Activated CD4-positive, alpha-beta T cell treated with anti-CD3 and anti-CD28 coated beads, Interleukin-2, Interleukin-6, amounts not matched to agents 100 ng/mL and 50 ng/mL, durations not matched to agents 16 hours and 8 hours (primary cell): Measurements from ENCODE around the gene SLC22A2.
"Not testable (repeated sequence)": the region's sequence is repeated elsewhere in the genome, so short reads cannot be mapped to it uniquely, and the experiment has no call there.

ENCODE experiments used
- DNase-seq: peaks from one replicate; pipeline ENCODE4 v3.0.0-alpha.2; 2020

SLC22A2 gene

DNA sequence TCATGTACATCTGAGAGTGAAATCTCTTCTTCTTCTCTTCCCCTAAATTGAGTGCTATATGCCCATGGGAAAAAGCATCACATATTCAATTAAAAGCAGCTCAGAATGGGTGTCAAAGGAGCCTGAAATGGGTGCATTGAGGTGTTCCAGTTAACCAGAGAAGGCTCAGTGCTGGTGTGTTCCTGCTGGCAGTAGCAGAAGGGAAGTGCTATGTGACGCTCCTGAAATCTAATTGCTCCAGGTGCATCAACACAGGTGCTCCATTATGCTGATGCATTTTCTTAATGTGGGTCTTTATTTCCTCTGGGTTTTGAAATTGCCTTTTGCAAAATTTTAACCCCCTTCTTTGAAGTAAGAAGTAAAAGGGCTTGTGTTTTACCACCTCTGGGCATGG lies 17.9 kb downstream of the SLC22A2 start:
- no peak for DNase-seq

- DNase-seq, result no peak
Observed at GRCh38 chr6:160239929-160240690, 18.5 kb downstream of the SLC22A2 start.

DNA sequence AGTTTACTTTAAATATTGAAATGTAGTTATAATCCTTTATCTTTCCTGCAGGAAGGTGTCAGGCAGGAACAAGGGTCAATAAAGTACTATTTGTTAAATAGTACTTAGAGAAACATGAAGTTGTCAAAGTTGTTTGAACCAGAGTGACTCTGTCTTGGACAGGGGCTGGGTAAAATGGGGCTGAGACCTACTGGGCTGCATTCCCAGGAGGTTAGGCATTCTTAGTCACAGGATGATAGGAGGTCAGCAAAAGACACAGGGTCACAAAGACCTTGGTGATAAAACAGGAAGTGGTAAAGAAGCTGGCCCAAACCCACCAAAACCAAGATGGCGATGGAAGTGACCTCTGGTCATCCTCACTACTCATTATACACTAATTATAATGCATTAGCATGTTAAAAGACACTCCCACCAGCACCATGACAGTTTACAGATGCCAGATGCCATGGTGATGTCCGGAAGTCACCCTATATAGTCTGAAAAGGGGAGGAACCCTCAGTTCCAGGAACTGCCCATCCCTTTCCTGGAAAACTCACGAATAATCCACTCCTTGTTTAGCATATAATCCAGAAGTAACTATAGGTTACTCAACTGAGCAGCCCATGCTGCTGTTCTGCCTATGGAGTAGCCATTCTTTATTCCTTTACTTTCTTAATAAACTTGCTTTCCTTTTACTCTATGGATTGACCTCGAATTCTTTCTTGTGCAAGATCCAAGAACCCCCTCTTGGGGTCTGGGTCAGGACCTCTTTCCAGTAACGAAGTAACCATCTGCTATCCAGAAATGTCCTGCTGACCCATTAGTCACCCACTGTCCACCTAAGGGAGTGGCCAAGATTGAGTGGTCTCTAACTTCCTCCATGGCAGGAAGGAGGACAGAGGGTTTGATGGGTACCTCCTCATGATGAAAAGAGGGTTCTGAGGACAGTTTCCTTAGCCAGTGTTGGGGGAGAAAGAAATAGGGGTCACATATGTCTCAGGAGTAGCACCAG lies 19.6 kb downstream of the SLC22A2 start:
- DNase-seq, result no peak

- DNase-seq, result no peak
Observed at GRCh38 chr6:160238278-160238711, 20.3 kb downstream of the SLC22A2 start.

DNA sequence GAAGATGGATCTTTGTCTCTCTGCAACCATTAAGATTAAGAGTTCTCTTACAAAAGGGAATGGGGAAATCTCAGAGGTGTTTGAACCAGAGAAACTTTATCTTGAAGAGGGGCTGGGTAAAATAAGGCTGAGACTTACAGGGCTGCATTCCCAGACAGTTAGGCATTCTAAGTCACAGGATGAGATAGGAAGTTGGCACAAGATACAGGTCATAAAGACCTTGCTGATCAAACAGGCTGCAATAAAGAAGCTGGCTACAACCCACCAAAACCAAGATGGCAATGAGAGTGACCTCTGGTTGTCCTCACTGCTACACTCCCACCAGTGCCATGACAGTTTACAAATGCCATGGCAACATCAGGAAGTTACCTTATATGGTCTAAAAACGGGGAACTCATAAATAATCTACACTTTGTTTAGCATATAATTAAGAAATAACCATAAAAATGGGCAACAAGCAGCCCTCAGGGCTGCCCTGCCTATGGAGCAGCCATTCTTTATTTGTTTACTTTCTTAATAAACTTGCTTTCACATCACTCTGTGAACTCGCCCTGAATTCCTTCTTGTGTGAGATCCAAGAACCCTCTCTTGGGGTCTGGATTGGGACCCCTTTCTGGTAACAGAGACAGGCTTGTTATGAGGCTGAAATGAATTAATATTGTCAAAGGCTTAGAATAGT lies 20.9 kb downstream of the SLC22A2 start:
- DNase-seq, result not testable (repeated sequence)

DNA sequence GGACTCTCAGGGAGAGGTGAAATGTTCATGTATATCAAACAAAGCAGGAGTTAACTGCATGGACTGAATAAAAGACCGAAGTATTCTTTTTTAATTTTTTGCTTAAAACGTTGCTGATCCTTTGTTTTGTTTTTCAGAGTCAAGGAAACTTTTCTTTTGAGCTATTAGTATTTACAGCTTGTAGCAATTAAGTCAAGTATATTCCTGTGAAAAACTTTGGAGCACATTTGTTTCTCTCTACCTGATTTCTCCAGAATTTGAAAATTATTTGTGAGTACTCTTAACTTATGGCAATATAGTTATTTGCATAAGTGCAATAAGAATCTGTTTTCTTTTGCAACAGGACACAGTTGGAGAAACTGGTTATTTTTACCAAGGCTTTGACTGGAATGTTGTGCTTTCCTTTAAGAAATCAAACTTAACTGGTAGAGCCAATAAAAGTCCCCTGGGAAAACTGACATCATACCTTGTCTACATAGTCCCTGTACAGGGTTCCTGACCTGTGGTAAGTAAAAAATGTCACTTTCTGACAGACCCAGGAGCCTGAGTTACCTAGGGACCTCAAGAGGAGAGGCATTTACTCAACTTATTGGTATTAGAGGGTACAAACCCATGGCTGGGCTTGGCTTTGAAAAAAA lies 22.3 kb downstream of the SLC22A2 start:
- not testable (repeated sequence) for DNase-seq

DNA sequence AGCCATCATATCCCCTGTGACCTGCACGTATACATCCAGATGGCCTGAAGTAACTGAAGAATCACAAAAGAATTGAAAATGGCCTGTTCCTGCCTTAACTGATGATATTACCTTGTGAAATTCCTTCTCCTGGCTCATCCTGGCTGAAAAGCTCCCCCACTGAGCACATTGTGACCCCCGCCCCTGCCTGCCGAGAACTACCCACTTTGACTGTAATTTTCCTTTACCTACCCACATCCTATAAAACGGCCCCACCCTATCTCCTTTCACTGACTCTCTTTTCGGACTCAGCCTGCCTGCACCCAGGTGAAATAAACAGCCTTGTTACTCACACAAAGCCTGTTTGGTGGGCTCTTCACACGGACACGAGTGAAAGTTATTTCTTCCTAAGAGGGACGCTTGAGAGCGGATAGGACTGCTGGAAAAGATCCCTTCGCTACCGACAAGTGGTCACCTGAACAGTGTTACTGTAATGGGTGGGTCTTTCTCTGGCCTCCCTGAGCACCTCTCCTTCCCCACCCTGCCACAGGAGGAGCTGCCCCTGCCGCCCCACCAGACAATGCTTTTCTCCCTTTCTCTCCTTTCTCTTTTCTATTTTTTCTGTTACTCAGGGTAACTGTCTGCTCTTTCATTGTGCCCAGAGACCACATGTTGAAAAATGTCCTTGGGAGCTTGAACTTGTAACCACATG lies 24.5 kb downstream of the SLC22A2 start:
- DNase-seq, result not testable (repeated sequence)

GRCh38 chr6:160227769-160228161 lies 30.9 kb downstream of the SLC22A2 start:
- DNase-seq, result no peak

GRCh38 chr6:160227038-160227768 lies 31.4 kb downstream of the SLC22A2 start:
- no peak for DNase-seq

DNA sequence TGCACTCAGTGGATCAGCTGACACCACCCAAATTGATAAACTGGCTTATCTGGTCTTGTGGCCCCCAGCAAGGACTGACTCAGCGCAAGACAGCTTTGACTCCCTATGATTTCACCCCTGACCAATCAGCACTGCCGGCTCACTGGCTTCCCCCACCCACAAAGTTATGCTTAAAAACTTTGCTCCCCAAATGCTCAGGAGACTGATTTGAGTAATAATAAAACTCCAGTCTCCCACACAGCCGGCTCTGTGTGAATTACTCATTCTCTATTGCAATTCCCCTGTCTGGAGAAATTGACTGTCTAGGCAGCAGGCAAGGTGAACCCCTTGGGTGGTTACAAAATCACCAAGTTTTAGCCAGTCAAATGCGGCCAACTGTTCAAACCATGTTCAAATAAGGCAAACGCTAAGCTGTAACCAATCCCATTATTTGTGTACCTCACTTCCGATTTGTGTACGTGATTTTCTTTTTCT lies 32.5 kb downstream of the SLC22A2 start:
- DNase-seq, result peak; percentile 39

- DNase-seq, result no peak
Observed at GRCh38 chr6:160224639-160225237, 33.9 kb downstream of the SLC22A2 start.

DNA sequence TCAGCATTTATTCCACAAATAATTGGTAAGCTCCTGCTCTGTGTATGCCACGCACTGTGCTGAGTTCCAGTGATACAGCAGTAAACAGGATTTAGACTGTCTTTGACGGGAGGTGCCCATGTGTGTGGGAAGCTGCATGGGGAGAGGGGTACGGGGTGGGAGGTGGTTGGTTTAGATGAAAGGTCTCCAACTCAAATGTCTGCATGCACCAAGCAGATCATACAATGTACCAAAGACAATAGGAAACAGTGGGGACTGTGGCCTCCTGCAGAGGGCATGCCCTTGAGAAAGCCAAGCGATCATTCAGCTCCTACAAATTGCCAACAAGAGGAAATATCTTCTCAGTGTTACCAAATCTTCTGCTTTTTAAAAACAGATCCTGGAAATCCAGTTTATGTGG lies 36.1 kb downstream of the SLC22A2 start:
- no peak for DNase-seq

DNA sequence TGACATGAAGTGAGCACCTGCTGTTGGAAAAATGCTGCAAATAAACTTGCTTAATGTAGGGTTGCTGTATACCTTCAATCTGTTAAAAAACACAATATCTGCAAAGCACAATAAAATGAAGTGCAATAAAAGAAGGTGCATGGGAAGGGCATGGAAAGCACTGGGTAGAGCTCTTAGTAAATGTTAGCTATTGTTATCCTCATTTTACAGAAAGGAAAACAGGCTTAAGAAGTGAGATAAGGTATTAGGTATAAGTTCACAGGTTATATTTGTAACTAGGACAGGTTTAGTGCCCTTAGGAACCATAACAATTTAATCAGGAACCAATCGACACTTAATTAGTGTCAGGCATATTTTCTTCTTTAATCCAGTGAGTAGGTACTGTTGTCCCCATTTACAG lies 36.7 kb downstream of the SLC22A2 start:
- DNase-seq, result no peak

DNA sequence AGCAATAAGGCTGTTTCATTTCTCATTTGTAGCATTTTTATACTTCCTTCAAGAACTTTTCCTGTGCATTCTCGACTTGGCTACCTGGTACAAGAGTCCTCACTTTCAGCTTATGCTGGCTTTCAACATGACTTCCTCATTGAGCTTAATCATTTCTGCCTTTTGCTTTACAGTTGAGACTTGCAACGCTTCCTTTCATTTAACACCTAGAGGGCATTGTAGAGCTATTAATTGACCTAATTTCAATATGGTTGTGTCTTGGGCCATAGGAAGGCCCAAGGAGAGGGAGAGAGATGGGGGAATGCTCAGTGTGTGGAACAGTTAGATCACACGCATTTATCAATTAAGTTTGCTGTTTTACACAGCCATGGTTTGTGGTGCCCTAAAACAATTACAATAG lies 37.2 kb downstream of the SLC22A2 start:
- peak; percentile 5 for DNase-seq

GRCh38 chr6:160218810-160219209 lies 39.8 kb downstream of the SLC22A2 start:
- no peak for DNase-seq

- no peak for DNase-seq
Observed at GRCh38 chr6:160217863-160218262, 40.8 kb downstream of the SLC22A2 start.

GRCh38 chr6:160217073-160217472 lies 41.5 kb downstream of the SLC22A2 start:
- no peak for DNase-seq

GRCh38 chr6:160215232-160215631 lies 43.4 kb downstream of the SLC22A2 start:
- no peak for DNase-seq

DNA sequence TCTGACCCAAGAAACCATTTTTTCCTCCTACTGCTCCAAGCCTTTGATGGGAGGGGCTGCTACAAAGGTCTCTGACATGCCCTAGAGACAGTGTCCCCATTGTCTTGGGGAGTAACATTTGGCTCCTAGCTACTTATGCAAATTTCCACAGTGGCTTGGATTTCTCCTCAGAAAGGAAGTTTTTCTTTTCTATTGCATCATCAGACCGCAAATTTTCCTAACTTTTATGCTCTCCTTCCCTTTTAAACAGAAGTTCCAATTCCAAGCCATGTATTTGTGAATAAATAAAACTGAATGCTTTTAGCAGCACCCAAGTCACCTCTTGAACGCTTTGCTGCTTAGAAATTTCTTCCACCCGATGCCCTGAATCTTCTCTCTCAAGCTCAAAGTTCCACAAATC lies 51.0 kb downstream of the SLC22A2 start:
- no peak for DNase-seq

GRCh38 chr6:160204710-160205109 lies 53.9 kb downstream of the SLC22A2 start:
- no peak for DNase-seq

DNA sequence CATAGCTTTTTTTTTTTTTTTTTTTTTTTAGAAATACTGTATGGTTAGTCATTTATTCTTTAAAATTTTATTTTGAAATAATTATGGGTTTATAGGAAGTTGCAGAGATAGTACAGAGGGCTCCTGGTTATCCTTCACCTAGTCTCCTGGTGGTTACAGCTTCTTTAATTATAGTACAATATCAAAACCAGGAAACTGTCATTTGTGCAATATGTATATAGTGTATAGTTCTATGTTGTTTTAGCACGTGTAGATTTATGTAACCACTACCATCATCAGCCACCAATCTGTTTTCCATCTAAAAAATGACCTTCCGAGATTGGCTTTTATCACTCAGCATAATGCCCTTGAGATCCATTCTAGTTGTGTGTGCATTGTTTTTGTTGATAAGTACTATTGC lies 54.7 kb downstream of the SLC22A2 start:
- DNase-seq, result no peak
